ACC112 (cell line): ENCODE measurements around the gene SLITRK3.

Source experiments
- H2AFZ ChIP-seq: fragments of 200-600 bp; sonication (generic); one replicate; pipeline ENCODE4 v1.6.0; 2017; ENCODE audit warnings: antibody characterized with exemption, low read length; ENCODE audit not compliant: unreplicated experiment
- H3K27ac ChIP-seq: fragments of 200-600 bp; sonication (generic); 2 replicates; pipeline ENCODE4 v1.5.1; 2014; ENCODE audit warnings: low read depth, mild to moderate bottlenecking, antibody characterized with exemption, low read length, moderate library complexity
- H3K27me3 ChIP-seq: fragments of 200-600 bp; sonication (generic); 2 replicates; pipeline ENCODE4 v1.6.1; 2014; ENCODE audit warnings: mild to moderate bottlenecking, antibody characterized with exemption, low read length, moderate library complexity, mixed read lengths; ENCODE audit not compliant: insufficient read depth
- H3K36me3 ChIP-seq: fragments of 200-600 bp; sonication (generic); 2 replicates; pipeline ENCODE4 v1.6.1; 2016; ENCODE audit warnings: mild to moderate bottlenecking, antibody characterized with exemption, low read length, moderate library complexity, mixed read lengths; ENCODE audit not compliant: insufficient read depth
- H3K4me1 ChIP-seq: fragments of 200-600 bp; sonication (generic); one replicate; pipeline ENCODE4 v1.6.1; 2016; ENCODE audit warnings: low read length, mixed read lengths; ENCODE audit not compliant: insufficient read depth, unreplicated experiment, control insufficient read depth
- H3K4me3 ChIP-seq: fragments of 200-600 bp; sonication (generic); 2 replicates; pipeline ENCODE4 v1.5.1; 2014; ENCODE audit warnings: mild to moderate bottlenecking, low read depth, low read length
- H3K79me2 ChIP-seq: fragments of 200-600 bp; sonication (generic); one replicate; pipeline ENCODE4 v1.6.0; 2016; ENCODE audit warnings: low read length; ENCODE audit not compliant: control insufficient read depth, unreplicated experiment, insufficient read depth

Gene SLITRK3

GRCh38 chr3:165204445-165204844, 8.3 kb upstream of the SLITRK3 start:
- no peak overlapping the region for H2AFZ ChIP-seq
- no peaks in the 10 kb centered on the region for H3K4me1 ChIP-seq
- H3K27ac ChIP-seq: no peak overlapping the region
- no peak overlapping the region for H3K4me3 ChIP-seq
- H3K36me3 ChIP-seq: no peaks in the 10 kb centered on the region
- no peaks in the 10 kb centered on the region for H3K27me3 ChIP-seq
- no peaks in the 10 kb centered on the region for H3K79me2 ChIP-seq

DNA sequence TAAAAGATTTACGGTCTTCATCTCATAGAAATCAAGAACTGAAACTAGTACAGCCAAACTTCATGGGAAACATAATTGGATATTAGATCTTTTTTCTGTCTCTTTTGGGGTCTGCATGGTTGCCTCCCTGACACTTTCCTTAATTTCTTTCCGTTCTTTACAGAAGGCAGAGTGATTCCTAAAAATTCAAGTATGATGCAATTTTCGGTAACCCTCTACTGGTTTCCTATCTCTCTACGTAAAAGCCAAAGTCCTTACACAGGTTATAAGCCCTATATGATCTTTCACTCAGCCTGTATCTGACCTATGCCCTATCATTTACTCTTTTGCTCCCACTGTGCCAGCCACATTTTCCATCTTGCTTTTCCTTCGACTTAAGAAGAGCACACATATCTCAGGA, 6.8 kb upstream of the SLITRK3 start:
- Histone ChIP-seq H3K4me3 (no peak overlapping the region), H3K36me3 (no peaks in the 10 kb centered on the region), H2AFZ (no peak overlapping the region), H3K4me1 (no peaks in the 10 kb centered on the region), H3K27me3 (no peaks in the 10 kb centered on the region), H3K27ac (no peak overlapping the region), H3K79me2 (no peaks in the 10 kb centered on the region)

- H3K4me3 ChIP-seq: no peak overlapping the region
- H3K4me1 ChIP-seq: no peaks in the 10 kb centered on the region
- H3K27ac ChIP-seq: no peak overlapping the region
- no peak overlapping the region for H2AFZ ChIP-seq
- peaks cover 8% of the 10 kb centered on the region for H3K27me3 ChIP-seq
- H3K36me3 ChIP-seq: no peaks in the 10 kb centered on the region
- no peaks in the 10 kb centered on the region for H3K79me2 ChIP-seq
Measured at GRCh38 chr3:165201964-165202363, 5.8 kb upstream of the SLITRK3 start.

GRCh38 chr3:165197481-165197800, 1.3 kb upstream of the SLITRK3 start:
- H3K79me2 ChIP-seq: no peaks in the 10 kb centered on the region
- no peak overlapping the region for H3K27ac ChIP-seq
- peaks cover 52% of the 10 kb centered on the region for H3K27me3 ChIP-seq
- H2AFZ ChIP-seq: no peak overlapping the region
- H3K36me3 ChIP-seq: no peaks in the 10 kb centered on the region
- peaks cover 4% of the 10 kb centered on the region for H3K4me1 ChIP-seq
- H3K4me3 ChIP-seq: no peak overlapping the region

GRCh38 chr3:165196577-165197480, 645 bp upstream of the SLITRK3 start:
- Histone ChIP-seq H2AFZ (peak overlapping the region; percentile 25), H3K27ac (no peak overlapping the region), H3K27me3 (peaks cover 57% of the 10 kb centered on the region), H3K79me2 (no peaks in the 10 kb centered on the region), H3K4me3 (peak overlapping the region; percentile 72), H3K36me3 (no peaks in the 10 kb centered on the region), H3K4me1 (peaks cover 4% of the 10 kb centered on the region)

- H3K4me1 ChIP-seq: peaks cover 4% of the 10 kb centered on the region
- no peaks in the 10 kb centered on the region for H3K79me2 ChIP-seq
- no peaks in the 10 kb centered on the region for H3K36me3 ChIP-seq
- no peak overlapping the region for H3K27ac ChIP-seq
- no peak overlapping the region for H2AFZ ChIP-seq
- peak overlapping the region; percentile 72 for H3K4me3 ChIP-seq
- peaks cover 73% of the 10 kb centered on the region for H3K27me3 ChIP-seq
Measured at GRCh38 chr3:165195241-165195639, 944 bp downstream of the SLITRK3 start.

- H3K4me1 ChIP-seq: peaks cover 4% of the 10 kb centered on the region
- no peaks in the 10 kb centered on the region for H3K36me3 ChIP-seq
- H3K4me3 ChIP-seq: peak overlapping the region; percentile 72; the same call in 1 of the 2 replicates
- no peak overlapping the region for H3K27ac ChIP-seq
- H3K27me3 ChIP-seq: peaks cover 76% of the 10 kb centered on the region
- H2AFZ ChIP-seq: no peak overlapping the region
- no peaks in the 10 kb centered on the region for H3K79me2 ChIP-seq
Measured at GRCh38 chr3:165194511-165195240, 1.5 kb downstream of the SLITRK3 start.

GRCh38 chr3:165193366-165194254, 2.6 kb downstream of the SLITRK3 start:
- no peaks in the 10 kb centered on the region for H3K79me2 ChIP-seq
- no peak overlapping the region for H3K27ac ChIP-seq
- no peaks in the 10 kb centered on the region for H3K36me3 ChIP-seq
- peak overlapping the region; percentile 49 for H3K4me3 ChIP-seq
- H2AFZ ChIP-seq: no peak overlapping the region
- H3K27me3 ChIP-seq: peaks cover 76% of the 10 kb centered on the region
- peaks cover 4% of the 10 kb centered on the region for H3K4me1 ChIP-seq

DNA sequence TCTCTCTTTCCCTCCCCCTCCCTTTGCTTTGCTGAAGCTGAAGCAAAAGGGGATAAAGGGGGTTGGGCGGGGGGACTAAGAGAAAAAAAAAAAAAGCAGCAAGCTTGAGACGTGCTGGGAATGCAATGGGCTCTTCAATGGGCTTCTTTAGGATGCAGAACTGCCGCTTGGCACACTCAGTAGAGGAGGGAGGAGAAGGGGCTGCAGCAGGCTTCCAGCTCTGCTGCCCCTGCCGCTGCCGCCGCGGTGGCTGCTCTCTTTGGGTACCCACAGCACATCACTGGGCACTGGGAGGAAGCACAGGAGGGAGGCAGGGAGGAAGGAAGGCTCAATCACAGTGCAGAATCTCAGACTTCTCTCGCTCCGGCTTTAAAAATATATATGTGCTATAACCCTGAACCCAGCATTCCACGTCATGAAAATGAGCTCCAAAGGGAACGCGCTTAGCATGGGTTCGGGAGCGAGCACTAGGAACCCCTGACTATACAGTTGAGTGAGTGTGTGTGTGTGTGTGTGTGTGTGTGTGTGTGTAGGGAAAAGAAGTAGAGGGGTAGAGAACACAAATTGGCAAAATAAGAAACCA, 3.5 kb downstream of the SLITRK3 start:
- Histone ChIP-seq H3K27me3 (peaks cover 75% of the 10 kb centered on the region), H3K4me3 (no peak overlapping the region), H2AFZ (no peak overlapping the region), H3K79me2 (no peaks in the 10 kb centered on the region), H3K36me3 (no peaks in the 10 kb centered on the region), H3K27ac (no peak overlapping the region), H3K4me1 (peaks cover 4% of the 10 kb centered on the region)

GRCh38 chr3:165191491-165191890, 4.7 kb downstream of the SLITRK3 start:
- no peak overlapping the region for H2AFZ ChIP-seq
- no peak overlapping the region for H3K4me3 ChIP-seq
- no peaks in the 10 kb centered on the region for H3K36me3 ChIP-seq
- H3K79me2 ChIP-seq: no peaks in the 10 kb centered on the region
- no peak overlapping the region for H3K27ac ChIP-seq
- H3K27me3 ChIP-seq: peaks cover 63% of the 10 kb centered on the region
- H3K4me1 ChIP-seq: peaks cover 4% of the 10 kb centered on the region
